GM12874 (cell line): Measurements from ENCODE around the gene IFNG.

Experiments
- CTCF ChIP-seq: IDR thresholded peaks from 2 replicates; pipeline ENCODE4 v1.5.1; 2011; ENCODE audit warnings: low read depth, mild to moderate bottlenecking, control low read depth, low read length, moderate library complexity; ENCODE audit not compliant: insufficient read depth

The IFNG gene

GRCh38 chr12:68139941-68140340 is 19.6 kb downstream of the IFNG start:
- no peak for TF ChIP-seq CTCF

- TF ChIP-seq CTCF = no peak
Observed at GRCh38 chr12:68139001-68139400, 20.5 kb downstream of the IFNG start.

- no peak for TF ChIP-seq CTCF
Observed at GRCh38 chr12:68138480-68138879, 21.1 kb downstream of the IFNG start.

GRCh38 chr12:68137335-68137830 is 22.2 kb downstream of the IFNG start:
- TF ChIP-seq CTCF = no peak

GRCh38 chr12:68135520-68135919 is 24.0 kb downstream of the IFNG start:
- no peak for TF ChIP-seq CTCF

- TF ChIP-seq CTCF = no peak
Observed at GRCh38 chr12:68131867-68132414, 27.6 kb downstream of the IFNG start.

GRCh38 chr12:68129979-68130378 is 29.6 kb downstream of the IFNG start:
- no peak for TF ChIP-seq CTCF
